ENCODE measurements around the gene NSL1.

The NSL1 gene

DNA sequence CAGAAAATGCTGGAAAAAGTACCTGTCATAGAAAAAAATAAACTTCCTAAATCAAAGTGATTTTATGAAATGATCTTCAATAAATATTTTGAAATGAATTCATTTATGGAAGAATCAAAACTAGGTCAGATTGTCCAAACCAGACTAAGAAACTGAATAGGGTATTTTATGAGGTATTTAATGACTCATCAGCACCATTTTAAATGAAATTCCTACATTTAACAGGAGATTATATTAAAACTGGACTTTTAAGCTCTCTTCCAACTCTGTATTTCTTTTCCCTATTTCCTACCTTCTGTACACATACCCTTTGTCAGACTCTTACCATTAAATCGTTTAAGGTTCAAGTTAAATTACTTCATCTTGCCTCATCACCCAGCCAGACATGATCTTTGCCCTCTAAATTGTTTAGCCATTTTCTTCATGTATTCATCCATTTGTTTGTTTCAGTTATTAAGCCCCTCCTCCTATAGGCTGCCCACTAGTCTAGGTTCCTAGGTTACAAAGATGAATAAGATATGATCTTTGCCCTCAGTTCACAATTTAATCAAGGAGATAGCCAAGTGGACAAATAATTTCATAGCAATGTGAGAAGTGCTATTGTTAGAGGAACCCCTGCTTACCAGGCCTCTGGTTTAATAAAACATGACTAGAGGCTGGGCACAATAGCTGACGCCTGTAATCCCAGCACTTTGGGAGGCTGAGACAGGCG, 25.1 kb upstream of the NSL1 start:
- no peaks in the 10 kb centered on the region for H3K36me3 ChIP-seq (ENCODE audit: control insufficient read depth, insufficient read depth, low read length)
- H3K4me3 ChIP-seq (ENCODE audit: low read length) = no peak overlapping the region
- H3K9ac ChIP-seq (ENCODE audit: low read length) = no peak overlapping the region
- no peaks in the 10 kb centered on the region for H3K4me1 ChIP-seq (ENCODE audit: control insufficient read depth, insufficient read depth, low read length)
- no peaks in the 10 kb centered on the region for H3K27me3 ChIP-seq (ENCODE audit: control insufficient read depth, insufficient read depth, low read length)
- no peak overlapping the region for H3K27ac ChIP-seq (ENCODE audit: low read depth, low read length)

DNA sequence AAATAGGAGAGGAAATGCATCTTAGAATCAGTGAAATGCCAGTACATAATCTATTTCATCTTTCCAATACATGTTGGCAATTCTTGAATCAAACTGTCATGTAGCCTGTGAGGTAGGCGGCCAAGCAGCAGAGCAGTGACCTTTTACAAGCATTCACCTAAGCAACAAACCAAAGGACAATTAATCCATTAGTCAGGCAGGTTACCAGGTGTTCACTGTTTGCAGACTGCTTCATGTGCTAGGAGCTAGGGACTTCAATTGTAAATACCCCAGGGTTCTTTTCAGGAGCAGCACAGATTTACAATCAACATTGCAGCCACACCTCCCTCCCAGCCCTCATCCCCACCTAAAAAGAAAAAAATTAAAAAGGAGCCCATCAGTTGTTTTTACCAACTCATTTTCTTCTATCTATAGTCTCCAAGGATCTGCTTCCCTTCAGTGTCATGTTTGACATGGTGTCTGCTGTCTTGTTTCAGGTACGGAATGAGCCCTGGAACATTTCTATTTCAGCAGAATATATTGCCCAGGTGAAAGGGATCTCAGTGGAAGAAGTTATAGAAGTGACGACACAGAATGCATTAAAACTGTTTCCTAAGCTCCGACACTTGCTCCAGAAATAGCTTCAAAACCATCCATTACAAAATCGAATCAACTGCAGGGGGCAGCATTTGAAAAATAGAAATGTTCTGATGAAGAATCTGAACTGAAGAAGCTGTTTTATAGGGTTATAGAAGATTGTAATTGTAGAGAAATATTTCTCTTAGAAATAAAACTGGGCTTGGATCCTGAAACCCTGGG, 23.2 kb upstream of the NSL1 start:
- Histone ChIP-seq H3K4me3 (ENCODE audit: low read length) (no peak overlapping the region), H3K27ac (ENCODE audit: low read depth, low read length) (no peak overlapping the region), H3K9ac (ENCODE audit: low read length) (no peak overlapping the region)

DNA sequence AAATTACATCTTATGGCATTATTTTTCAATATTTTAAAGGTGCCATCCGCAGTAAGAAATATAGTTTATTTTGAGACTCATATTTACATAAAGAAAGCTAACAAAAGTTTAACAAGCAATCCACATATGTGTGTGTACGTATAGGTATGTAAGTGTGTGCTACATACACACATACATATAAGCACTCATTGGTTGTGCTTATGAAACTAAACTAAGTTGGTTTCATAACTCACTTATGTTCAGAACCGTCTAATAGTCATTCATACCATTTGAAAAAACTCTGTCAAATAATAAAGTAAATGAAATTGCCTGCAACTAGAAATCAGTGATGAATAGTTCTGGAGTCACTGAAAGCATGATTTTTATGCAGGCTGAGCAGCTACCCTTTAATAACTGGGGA, 14.2 kb upstream of the NSL1 start:
- no peak overlapping the region for H3K9ac ChIP-seq (ENCODE audit: low read length)
- no peak overlapping the region for H3K4me3 ChIP-seq (ENCODE audit: low read length)
- peaks cover 2% of the 10 kb centered on the region for H3K36me3 ChIP-seq (ENCODE audit: control insufficient read depth, insufficient read depth, low read length)
- no peak overlapping the region for H3K27ac ChIP-seq (ENCODE audit: low read depth, low read length)
- no peaks in the 10 kb centered on the region for H3K4me1 ChIP-seq (ENCODE audit: control insufficient read depth, insufficient read depth, low read length)
- H3K27me3 ChIP-seq (ENCODE audit: control insufficient read depth, insufficient read depth, low read length) = no peaks in the 10 kb centered on the region

More for the DNA sequence above, 23.2 kb upstream of the NSL1 start:
- H3K36me3 ChIP-seq (ENCODE audit: control insufficient read depth, insufficient read depth, low read length) = no peaks in the 10 kb centered on the region
- no peaks in the 10 kb centered on the region for H3K4me1 ChIP-seq (ENCODE audit: control insufficient read depth, insufficient read depth, low read length)
- no peaks in the 10 kb centered on the region for H3K27me3 ChIP-seq (ENCODE audit: control insufficient read depth, insufficient read depth, low read length)

DNA sequence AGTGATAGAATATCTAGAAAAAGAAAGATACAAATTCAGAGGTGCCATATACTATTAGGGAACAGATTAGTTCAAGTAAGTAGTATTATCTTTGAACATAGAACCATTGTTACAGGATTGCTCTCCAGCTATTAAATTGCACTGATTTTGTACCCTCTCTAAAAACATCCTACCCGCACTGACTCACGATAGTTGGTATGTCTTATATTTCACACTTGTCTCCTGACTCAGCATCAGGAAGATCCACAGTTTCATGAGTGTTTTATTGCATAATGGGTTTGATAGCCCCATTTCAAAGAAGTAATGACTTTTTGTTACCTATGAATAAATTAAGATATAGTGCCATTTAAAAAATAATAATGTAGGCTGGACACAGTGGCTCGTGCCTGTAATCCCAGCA, 6.1 kb upstream of the NSL1 start:
- H3K27ac ChIP-seq (ENCODE audit: low read depth, low read length) = no peak overlapping the region
- no peak overlapping the region for H3K9ac ChIP-seq (ENCODE audit: low read length)
- H3K4me3 ChIP-seq (ENCODE audit: low read length) = no peak overlapping the region
- H3K4me1 ChIP-seq (ENCODE audit: control insufficient read depth, insufficient read depth, low read length) = no peaks in the 10 kb centered on the region
- H3K27me3 ChIP-seq (ENCODE audit: control insufficient read depth, insufficient read depth, low read length) = no peaks in the 10 kb centered on the region
- peaks cover 5% of the 10 kb centered on the region for H3K36me3 ChIP-seq (ENCODE audit: control insufficient read depth, insufficient read depth, low read length)

DNA sequence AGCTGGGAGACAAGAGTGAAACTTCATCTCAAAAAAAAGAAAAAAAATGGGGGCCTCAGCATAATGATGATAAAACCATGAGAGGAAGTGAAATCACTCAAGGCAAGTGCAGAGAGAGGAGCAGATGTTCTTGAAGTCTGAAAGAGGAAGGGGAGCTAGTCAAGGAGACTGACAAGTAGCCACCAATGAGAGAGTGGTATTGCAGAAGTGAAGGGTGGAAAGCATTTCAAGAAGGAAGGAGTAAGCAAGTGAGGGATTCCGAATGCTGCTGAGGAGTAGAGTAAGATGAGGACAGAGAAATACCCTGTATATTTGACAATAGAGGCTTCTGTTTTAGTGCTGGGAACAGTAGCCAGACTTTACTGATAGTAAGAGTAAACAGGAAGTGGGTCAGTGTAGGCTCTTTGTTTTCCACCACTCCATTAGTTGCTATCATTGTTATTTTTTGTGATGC, 3.0 kb upstream of the NSL1 start:
- no peak overlapping the region for H3K4me3 ChIP-seq (ENCODE audit: low read length)
- no peak overlapping the region for H3K9ac ChIP-seq (ENCODE audit: low read length)
- H3K27me3 ChIP-seq (ENCODE audit: control insufficient read depth, insufficient read depth, low read length) = no peaks in the 10 kb centered on the region
- H3K4me1 ChIP-seq (ENCODE audit: control insufficient read depth, insufficient read depth, low read length) = peaks cover 2% of the 10 kb centered on the region
- H3K27ac ChIP-seq (ENCODE audit: low read depth, low read length) = no peak overlapping the region
- peaks cover 5% of the 10 kb centered on the region for H3K36me3 ChIP-seq (ENCODE audit: control insufficient read depth, insufficient read depth, low read length)

DNA sequence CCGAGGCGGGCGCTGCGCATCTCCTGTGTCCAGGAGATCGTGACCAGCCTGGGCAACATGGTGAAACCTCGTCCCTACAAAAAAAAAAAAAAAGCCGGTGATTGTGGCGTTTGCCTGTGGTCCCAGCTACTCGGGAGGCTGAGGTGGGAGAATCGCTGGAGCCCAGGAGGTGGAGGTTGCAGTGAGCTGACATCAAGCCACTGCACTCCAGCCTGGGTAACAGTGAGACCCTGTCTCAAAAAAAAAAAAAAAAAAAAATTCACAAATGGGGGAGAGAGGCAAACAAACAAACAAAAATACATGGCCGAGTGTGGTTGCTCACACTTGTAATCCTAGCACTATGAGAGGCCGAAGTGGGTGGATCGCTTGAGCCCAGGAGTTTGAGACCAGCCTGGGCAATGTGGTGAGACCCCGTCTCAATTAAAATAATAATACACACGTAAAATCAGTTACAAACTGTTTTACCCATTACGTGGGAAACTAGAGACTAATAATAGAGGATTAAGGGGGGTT, 875 bp upstream of the NSL1 start:
- Histone ChIP-seq H3K4me1 (ENCODE audit: control insufficient read depth, insufficient read depth, low read length) (peaks cover 2% of the 10 kb centered on the region), H3K36me3 (ENCODE audit: control insufficient read depth, insufficient read depth, low read length) (no peaks in the 10 kb centered on the region), H3K9ac (ENCODE audit: low read length) (peak overlapping the region; percentile 96), H3K27me3 (ENCODE audit: control insufficient read depth, insufficient read depth, low read length) (no peaks in the 10 kb centered on the region), H3K27ac (ENCODE audit: low read depth, low read length) (peak overlapping the region; percentile 96), H3K4me3 (ENCODE audit: low read length) (peak overlapping the region; percentile 93)

DNA sequence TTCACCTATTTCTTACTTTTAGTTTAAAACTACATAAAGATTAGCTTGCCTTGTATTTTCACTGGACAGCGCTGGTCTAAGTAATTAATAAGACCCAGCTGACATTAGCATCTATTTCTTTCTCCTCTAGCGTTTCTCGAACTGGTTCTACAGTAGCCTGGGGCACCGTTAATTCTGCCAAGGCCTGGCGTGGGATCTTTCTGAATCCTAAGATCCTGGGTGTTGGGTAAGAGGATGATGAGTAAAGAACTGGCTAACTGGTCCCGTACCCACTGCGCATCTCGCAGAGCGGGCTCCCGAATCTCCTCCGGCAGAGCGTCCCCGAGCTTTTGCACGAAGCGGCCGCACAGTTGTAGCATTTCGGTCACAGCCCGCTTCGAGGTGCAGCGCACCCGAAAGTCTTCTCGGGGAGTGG, 309 bp downstream of the NSL1 start:
- H3K9ac ChIP-seq (ENCODE audit: low read length) = peak overlapping the region; percentile 96
- H3K27ac ChIP-seq (ENCODE audit: low read depth, low read length) = peak overlapping the region; percentile 96
- peak overlapping the region; percentile 93 for H3K4me3 ChIP-seq (ENCODE audit: low read length)
- H3K27me3 ChIP-seq (ENCODE audit: control insufficient read depth, insufficient read depth, low read length) = no peaks in the 10 kb centered on the region
- H3K4me1 ChIP-seq (ENCODE audit: control insufficient read depth, insufficient read depth, low read length) = peaks cover 2% of the 10 kb centered on the region
- H3K36me3 ChIP-seq (ENCODE audit: control insufficient read depth, insufficient read depth, low read length) = no peaks in the 10 kb centered on the region

DNA sequence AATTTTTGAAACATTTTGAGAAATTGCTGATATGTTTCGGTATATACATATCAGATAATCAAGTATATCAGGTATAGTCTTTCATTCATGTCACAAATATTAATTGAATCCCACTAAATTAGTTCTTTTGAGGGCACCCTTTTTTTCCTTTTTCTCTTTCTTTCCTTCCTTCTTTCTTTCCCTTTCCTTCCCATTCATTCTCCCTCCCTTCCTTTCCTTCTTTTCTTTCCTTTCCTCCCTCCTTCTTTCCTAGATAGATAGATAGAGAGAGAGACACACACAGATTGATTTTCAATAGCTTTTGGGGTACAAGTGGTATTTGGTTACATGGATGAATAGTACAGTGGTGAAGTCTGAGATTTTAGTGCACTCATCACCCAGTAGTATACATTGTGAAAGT, 5.7 kb downstream of the NSL1 start:
- H3K4me1 ChIP-seq (ENCODE audit: control insufficient read depth, insufficient read depth, low read length) = no peaks in the 10 kb centered on the region
- no peak overlapping the region for H3K4me3 ChIP-seq (ENCODE audit: low read length)
- H3K36me3 ChIP-seq (ENCODE audit: control insufficient read depth, insufficient read depth, low read length) = peaks cover 4% of the 10 kb centered on the region
- H3K27me3 ChIP-seq (ENCODE audit: control insufficient read depth, insufficient read depth, low read length) = no peaks in the 10 kb centered on the region
- no peak overlapping the region for H3K9ac ChIP-seq (ENCODE audit: low read length)
- H3K27ac ChIP-seq (ENCODE audit: low read depth, low read length) = no peak overlapping the region

DNA sequence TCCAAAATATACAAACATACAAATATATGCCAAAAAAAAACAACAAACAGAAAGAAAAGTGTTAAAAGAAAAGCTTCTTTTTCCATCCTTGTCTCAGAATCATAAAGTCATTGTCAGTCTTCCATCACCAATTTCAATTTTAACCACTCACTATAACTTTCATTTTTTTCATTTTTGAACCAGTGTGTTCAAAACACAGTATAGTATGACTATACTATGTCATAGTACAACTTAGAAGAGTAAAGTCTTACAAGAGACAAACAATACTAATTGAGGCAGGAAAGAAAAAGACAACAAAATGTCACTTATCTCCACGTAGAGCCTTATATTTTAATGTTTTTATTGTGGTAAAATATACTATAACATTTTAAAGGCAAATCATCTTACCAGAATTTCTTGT, 7.6 kb downstream of the NSL1 start:
- Histone ChIP-seq H3K27me3 (ENCODE audit: control insufficient read depth, insufficient read depth, low read length) (no peaks in the 10 kb centered on the region), H3K9ac (ENCODE audit: low read length) (no peak overlapping the region), H3K4me1 (ENCODE audit: control insufficient read depth, insufficient read depth, low read length) (no peaks in the 10 kb centered on the region), H3K4me3 (ENCODE audit: low read length) (no peak overlapping the region), H3K27ac (ENCODE audit: low read depth, low read length) (no peak overlapping the region), H3K36me3 (ENCODE audit: control insufficient read depth, insufficient read depth, low read length) (peaks cover 4% of the 10 kb centered on the region)

DNA sequence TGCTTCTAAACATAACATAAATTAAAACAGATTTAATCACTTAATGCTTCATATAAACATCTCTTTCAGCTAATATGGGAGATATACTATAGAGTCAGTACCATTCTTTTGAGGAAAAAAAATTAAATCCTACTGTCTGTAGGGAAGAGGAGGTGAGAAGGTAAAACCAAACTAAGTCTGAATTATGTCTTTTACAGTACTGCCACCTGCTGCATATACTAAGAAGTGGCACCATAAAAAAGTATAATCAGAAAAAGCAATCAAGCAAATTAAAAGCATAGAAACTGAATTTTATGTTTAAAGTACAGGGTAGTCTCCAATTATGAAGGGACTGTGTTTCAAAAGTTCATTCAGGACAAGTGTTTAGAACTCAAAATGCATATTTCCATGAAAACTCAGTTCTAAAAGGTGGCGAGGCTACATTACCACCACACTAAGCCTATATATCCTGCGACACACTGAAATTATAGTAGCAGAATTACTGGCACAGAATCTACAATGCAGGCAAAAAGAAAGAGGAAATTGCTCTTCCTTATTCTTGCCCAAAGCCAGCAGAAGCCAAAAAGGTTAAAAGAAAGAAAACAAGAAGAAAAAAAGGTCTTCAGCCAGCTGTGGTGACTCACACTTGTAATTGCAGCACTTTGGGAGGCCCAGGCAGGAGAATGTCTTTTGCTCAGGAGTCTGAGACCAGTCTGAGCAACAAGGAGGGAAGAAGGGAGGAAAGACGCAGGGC, 9.0 kb downstream of the NSL1 start:
- Histone ChIP-seq H3K4me3 (ENCODE audit: low read length) (no peak overlapping the region), H3K9ac (ENCODE audit: low read length) (no peak overlapping the region), H3K36me3 (ENCODE audit: control insufficient read depth, insufficient read depth, low read length) (peaks cover 6% of the 10 kb centered on the region), H3K27me3 (ENCODE audit: control insufficient read depth, insufficient read depth, low read length) (no peaks in the 10 kb centered on the region), H3K27ac (ENCODE audit: low read depth, low read length) (no peak overlapping the region), H3K4me1 (ENCODE audit: control insufficient read depth, insufficient read depth, low read length) (no peaks in the 10 kb centered on the region)

DNA sequence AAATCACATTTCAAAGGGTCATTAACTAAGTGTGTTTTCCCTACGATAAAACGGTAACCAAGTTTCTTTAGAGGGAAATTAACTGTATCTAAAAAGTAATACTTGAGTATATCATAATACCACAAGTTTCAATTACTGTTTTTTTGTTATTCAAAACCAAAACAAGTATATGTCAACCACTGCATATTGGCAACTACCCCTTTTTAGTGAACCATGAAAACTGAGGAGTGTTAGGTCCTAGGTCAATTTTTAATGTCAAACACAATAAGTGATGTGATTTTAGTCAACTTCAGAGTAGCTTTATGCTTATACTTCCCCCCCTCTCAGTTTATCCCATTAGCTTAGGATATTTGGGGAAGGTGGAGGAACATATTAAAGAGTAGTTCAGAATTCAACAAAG, 10.4 kb downstream of the NSL1 start:
- no peak overlapping the region for H3K27ac ChIP-seq (ENCODE audit: low read depth, low read length)
- no peak overlapping the region for H3K4me3 ChIP-seq (ENCODE audit: low read length)
- peaks cover 6% of the 10 kb centered on the region for H3K36me3 ChIP-seq (ENCODE audit: control insufficient read depth, insufficient read depth, low read length)
- H3K4me1 ChIP-seq (ENCODE audit: control insufficient read depth, insufficient read depth, low read length) = no peaks in the 10 kb centered on the region
- H3K27me3 ChIP-seq (ENCODE audit: control insufficient read depth, insufficient read depth, low read length) = no peaks in the 10 kb centered on the region
- H3K9ac ChIP-seq (ENCODE audit: low read length) = no peak overlapping the region

DNA sequence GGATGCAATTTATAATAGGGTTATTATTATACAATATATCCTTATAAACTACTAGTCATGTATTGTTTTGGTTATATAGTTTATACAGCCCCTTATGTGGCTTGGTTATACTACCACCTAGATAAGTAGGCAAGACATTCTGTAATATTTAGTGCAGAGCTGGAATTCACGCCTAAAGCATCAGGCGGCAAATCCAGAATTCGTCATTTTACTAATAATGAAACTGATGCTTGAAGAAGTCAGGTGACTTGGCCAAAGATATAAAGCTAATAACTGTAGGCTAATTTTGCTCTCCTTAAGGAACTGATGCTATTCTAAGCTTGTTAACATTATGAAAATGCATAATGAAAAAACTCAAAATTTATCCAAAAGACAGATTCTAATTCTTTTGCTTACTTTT, 10.8 kb downstream of the NSL1 start:
- H3K9ac ChIP-seq (ENCODE audit: low read length) = no peak overlapping the region
- no peaks in the 10 kb centered on the region for H3K4me1 ChIP-seq (ENCODE audit: control insufficient read depth, insufficient read depth, low read length)
- no peak overlapping the region for H3K4me3 ChIP-seq (ENCODE audit: low read length)
- peaks cover 6% of the 10 kb centered on the region for H3K36me3 ChIP-seq (ENCODE audit: control insufficient read depth, insufficient read depth, low read length)
- no peaks in the 10 kb centered on the region for H3K27me3 ChIP-seq (ENCODE audit: control insufficient read depth, insufficient read depth, low read length)
- no peak overlapping the region for H3K27ac ChIP-seq (ENCODE audit: low read depth, low read length)

All from rectal smooth muscle tissue (tissue), 1 donor.